ENCODE data around the gene EMID1.
A peak's percentile ranks its signal among the peaks of the same experiment; 100 is the strongest.

Gene EMID1

DNA sequence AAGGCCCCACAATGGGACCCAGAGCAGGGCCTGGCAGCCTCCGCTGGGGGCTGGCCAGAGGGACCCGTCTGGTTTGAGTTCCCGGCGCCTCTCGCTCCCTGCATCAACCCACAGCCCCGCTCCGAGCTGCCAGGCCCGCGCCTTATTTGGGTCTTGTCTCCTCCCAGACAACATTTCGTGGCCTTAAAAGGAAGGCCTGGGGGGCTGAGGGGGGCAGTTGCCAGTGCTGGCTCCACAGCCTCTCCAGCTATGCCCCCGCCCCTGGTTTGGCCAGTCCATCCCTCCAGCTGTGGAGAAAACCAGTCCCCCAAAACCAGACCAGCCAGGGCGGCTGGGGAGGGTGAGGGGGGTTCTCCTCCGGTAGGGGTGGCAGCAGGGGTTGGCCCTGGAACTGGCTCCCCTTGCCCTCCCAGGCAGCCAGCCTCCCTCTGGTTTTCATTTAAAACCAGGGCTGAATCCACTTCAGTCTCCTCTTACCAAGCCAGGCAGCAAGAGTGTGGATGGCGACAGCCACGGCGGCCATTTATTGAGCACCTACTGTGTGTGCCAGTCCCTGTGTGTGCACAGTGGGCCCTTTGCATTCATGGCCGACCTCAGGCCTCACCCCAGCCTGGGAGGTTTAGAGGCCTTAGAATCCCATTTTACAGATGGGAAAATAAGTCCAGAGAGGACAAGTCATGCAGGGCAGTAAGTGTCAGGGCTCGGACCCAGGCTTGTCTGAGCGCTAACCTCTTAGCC lies 18.6 kb downstream of the EMID1 start:
- H3K4me3 ChIP-seq (ENCODE audit: low read length): no peak overlapping the region
- DNase-seq (ENCODE audit: low read depth): peak; percentile 52
- TF ChIP-seq, protein P1, sequence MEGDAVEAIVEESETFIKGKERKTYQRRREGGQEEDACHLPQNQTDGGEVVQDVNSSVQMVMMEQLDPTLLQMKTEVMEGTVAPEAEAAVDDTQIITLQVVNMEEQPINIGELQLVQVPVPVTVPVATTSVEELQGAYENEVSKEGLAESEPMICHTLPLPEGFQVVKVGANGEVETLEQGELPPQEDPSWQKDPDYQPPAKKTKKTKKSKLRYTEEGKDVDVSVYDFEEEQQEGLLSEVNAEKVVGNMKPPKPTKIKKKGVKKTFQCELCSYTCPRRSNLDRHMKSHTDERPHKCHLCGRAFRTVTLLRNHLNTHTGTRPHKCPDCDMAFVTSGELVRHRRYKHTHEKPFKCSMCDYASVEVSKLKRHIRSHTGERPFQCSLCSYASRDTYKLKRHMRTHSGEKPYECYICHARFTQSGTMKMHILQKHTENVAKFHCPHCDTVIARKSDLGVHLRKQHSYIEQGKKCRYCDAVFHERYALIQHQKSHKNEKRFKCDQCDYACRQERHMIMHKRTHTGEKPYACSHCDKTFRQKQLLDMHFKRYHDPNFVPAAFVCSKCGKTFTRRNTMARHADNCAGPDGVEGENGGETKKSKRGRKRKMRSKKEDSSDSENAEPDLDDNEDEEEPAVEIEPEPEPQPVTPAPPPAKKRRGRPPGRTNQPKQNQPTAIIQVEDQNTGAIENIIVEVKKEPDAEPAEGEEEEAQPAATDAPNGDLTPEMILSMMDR (conservative IDR thresholded peaks at IDR 0.05; ENCODE audit: low read length): no peak

- DNase-seq (ENCODE audit: low read depth): no peak
- TF ChIP-seq, protein P1 (conservative IDR thresholded peaks at IDR 0.05; ENCODE audit: low read length): no peak
- H3K4me3 ChIP-seq (ENCODE audit: low read length): no peak overlapping the region
Observed at GRCh38 chr22:29224859-29225410, 19.2 kb downstream of the EMID1 start.

- TF ChIP-seq, protein P1 (conservative IDR thresholded peaks at IDR 0.05; ENCODE audit: low read length): no peak
- H3K4me3 ChIP-seq (ENCODE audit: low read length): no peak overlapping the region
- DNase-seq (ENCODE audit: low read depth): peak; percentile 21
Observed at GRCh38 chr22:29225422-29226090, 19.9 kb downstream of the EMID1 start.

GRCh38 chr22:29226351-29226981 lies 20.8 kb downstream of the EMID1 start:
- TF ChIP-seq, protein P1 (conservative IDR thresholded peaks at IDR 0.05; ENCODE audit: low read length): no peak
- no peak for DNase-seq (ENCODE audit: low read depth)
- no peak overlapping the region for H3K4me3 ChIP-seq (ENCODE audit: low read length)

DNA sequence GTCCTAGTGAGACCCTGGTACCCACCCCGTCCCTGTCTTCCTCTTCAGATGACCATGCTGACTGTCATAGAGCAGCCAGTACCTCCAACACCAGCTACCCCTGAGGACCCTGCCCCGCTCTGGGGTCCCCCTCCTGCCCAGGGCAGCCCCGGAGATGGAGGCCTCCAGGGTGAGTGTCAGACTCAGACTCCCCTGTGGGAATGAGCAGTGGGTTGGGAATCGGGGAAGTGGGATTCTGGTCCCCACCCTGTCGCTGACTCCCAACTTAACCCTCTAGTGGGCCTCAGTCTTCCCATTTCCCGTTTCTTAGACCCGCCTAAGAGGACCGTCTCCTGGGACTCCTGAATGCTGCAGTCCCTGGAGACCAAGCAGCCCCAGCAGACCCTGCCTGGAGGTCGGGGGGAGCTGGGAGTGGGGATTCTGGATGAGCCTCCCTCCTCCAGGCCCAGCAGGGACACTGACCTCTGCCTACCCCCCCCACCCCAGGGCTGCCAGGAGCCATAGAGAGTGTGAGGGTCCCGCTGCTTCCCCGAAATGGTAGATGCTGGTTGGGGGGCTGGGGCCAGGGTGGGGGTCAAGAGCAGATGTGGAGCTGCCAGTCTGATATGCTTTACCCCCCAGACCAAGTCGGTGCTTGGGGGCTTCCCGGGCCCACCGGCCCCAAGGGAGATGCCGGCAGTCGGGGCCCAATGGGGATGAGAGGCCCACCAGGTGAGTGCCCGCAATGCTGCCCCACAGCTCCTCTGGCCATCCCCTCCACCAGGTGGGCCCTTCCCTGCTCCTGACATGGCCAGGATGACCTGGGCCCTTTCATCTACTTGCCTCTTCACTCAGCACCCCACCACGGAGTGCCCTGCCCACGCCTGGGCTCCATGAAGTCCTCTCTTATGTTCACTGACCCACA lies 25.5 kb downstream of the EMID1 start:
- no peak overlapping the region for H3K4me3 ChIP-seq (ENCODE audit: low read length)
- TF ChIP-seq, protein P1 (conservative IDR thresholded peaks at IDR 0.05; ENCODE audit: low read length): no peak
- no peak for DNase-seq (ENCODE audit: low read depth)

Measured in AG10803 (cell line).